ENCODE results near the gene ACBD6.

Gene ACBD6

GRCh38 chr1:180502361-180503279 is at the start of gene ACBD6:
Gene ACBD6, minus strand, starts transcription at chr1:180502577. Its CDS starts 311 bp downstream, at chr1:180502266.
- peak; percentile 84 for DNase-seq

- no peak for DNase-seq
Observed at GRCh38 chr1:180551997-180552396, 49.6 kb upstream of the ACBD6 start.

GRCh38 chr1:180550241-180550640 is 47.9 kb upstream of the ACBD6 start:
- peak; percentile 37 for DNase-seq

GRCh38 chr1:180549770-180550169 is 47.4 kb upstream of the ACBD6 start:
- peak; percentile 43 for DNase-seq

- peak; percentile 64 for DNase-seq
Observed at GRCh38 chr1:180548686-180549317, 46.4 kb upstream of the ACBD6 start.

GRCh38 chr1:180545991-180546390 is 43.6 kb upstream of the ACBD6 start:
- no peak for DNase-seq

GRCh38 chr1:180544050-180544449 is 41.7 kb upstream of the ACBD6 start:
- DNase-seq, result no peak

- DNase-seq, result no peak
Observed at GRCh38 chr1:180542838-180543145, 40.4 kb upstream of the ACBD6 start.

- DNase-seq, result no peak
Observed at GRCh38 chr1:180542113-180542837, 39.9 kb upstream of the ACBD6 start.

- peak; percentile 23 for DNase-seq
Observed at GRCh38 chr1:180540697-180541594, 38.6 kb upstream of the ACBD6 start.

- DNase-seq, result no peak
Observed at GRCh38 chr1:180539136-180539535, 36.8 kb upstream of the ACBD6 start.

GRCh38 chr1:180536821-180537372 is 34.5 kb upstream of the ACBD6 start:
- no peak for DNase-seq

GRCh38 chr1:180535418-180535999 is 33.1 kb upstream of the ACBD6 start:
- DNase-seq, result no peak

GRCh38 chr1:180534214-180534613 is 31.8 kb upstream of the ACBD6 start:
- peak; percentile 20 for DNase-seq

- DNase-seq, result peak; percentile 75
Observed at GRCh38 chr1:180533266-180533987, 31.1 kb upstream of the ACBD6 start.

- no peak for DNase-seq
Observed at GRCh38 chr1:180532854-180533253, 30.5 kb upstream of the ACBD6 start.

- no peak for DNase-seq
Observed at GRCh38 chr1:180530501-180530900, 28.1 kb upstream of the ACBD6 start.

GRCh38 chr1:180528868-180529470 is 26.6 kb upstream of the ACBD6 start:
- DNase-seq, result no peak

GRCh38 chr1:180527101-180527669 is 24.8 kb upstream of the ACBD6 start:
- no peak for DNase-seq

GRCh38 chr1:180525715-180526039 is 23.3 kb upstream of the ACBD6 start:
- no peak for DNase-seq
